LNCaP clone FGC (cell line): ENCODE results near the gene RAD52.

ENCODE experiments used
- DNase-seq: peaks from one replicate; pipeline ENCODE4 v3.0.0-alpha.2; 2011; ENCODE audit warnings: low read depth
- H3K4me3 ChIP-seq: 2 replicates; pipeline ENCODE4 v1.5.1; 2011; ENCODE audit warnings: mild to moderate bottlenecking, low read depth, low read length, control low read depth
- TF ChIP-seq, protein P1 (sequence below): IDR thresholded peaks from 2 replicates; pipeline ENCODE4 v1.5.1; 2012; ENCODE audit warnings: mild to moderate bottlenecking; ENCODE audit not compliant: control insufficient read depth, insufficient read depth; ENCODE audit errors: extremely low read depth

Gene RAD52

GRCh38 chr12:880656-881055 is 68.8 kb downstream of the RAD52 start:
- TF ChIP-seq, protein P1, sequence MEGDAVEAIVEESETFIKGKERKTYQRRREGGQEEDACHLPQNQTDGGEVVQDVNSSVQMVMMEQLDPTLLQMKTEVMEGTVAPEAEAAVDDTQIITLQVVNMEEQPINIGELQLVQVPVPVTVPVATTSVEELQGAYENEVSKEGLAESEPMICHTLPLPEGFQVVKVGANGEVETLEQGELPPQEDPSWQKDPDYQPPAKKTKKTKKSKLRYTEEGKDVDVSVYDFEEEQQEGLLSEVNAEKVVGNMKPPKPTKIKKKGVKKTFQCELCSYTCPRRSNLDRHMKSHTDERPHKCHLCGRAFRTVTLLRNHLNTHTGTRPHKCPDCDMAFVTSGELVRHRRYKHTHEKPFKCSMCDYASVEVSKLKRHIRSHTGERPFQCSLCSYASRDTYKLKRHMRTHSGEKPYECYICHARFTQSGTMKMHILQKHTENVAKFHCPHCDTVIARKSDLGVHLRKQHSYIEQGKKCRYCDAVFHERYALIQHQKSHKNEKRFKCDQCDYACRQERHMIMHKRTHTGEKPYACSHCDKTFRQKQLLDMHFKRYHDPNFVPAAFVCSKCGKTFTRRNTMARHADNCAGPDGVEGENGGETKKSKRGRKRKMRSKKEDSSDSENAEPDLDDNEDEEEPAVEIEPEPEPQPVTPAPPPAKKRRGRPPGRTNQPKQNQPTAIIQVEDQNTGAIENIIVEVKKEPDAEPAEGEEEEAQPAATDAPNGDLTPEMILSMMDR: no peak
- H3K4me3 ChIP-seq: no peak overlapping the region
- no peak for DNase-seq

- H3K4me3 ChIP-seq: no peak overlapping the region
- DNase-seq: no peak
- TF ChIP-seq, protein P1: no peak
These were observed 69.9 kb downstream of the RAD52 start for GRCh38 chr12:879641-880040.

- no peak overlapping the region for H3K4me3 ChIP-seq
- no peak for DNase-seq
- TF ChIP-seq, protein P1: no peak
These were observed 75.5 kb downstream of the RAD52 start for GRCh38 chr12:873954-874353.

DNA sequence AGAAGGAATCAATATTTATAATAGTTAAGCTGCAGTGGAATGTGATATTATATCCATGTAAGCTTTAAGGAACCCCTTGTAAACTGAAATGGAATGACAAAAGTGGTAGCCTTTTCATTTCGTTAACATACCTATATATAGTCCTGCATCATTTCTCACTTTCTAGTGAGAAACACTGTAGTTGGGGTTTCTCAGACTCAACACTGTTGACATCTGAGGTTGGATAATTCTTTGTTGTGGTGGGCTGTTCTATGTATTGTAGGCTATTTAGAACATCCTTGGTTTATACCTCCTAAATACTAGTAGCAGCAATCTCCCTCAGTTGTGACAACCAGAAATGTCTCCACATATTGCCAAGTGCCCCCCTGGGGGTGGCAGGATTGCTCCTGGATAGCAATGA is 79.1 kb downstream of the RAD52 start:
- TF ChIP-seq, protein P1: no peak
- H3K4me3 ChIP-seq: no peak overlapping the region
- DNase-seq: no peak

- no peak for DNase-seq
- TF ChIP-seq, protein P1: no peak
- H3K4me3 ChIP-seq: no peak overlapping the region
These were observed 80.8 kb downstream of the RAD52 start for GRCh38 chr12:868722-869121.

GRCh38 chr12:867905-868304 is 81.6 kb downstream of the RAD52 start:
- TF ChIP-seq, protein P1: no peak
- H3K4me3 ChIP-seq: no peak overlapping the region
- no peak for DNase-seq

DNA sequence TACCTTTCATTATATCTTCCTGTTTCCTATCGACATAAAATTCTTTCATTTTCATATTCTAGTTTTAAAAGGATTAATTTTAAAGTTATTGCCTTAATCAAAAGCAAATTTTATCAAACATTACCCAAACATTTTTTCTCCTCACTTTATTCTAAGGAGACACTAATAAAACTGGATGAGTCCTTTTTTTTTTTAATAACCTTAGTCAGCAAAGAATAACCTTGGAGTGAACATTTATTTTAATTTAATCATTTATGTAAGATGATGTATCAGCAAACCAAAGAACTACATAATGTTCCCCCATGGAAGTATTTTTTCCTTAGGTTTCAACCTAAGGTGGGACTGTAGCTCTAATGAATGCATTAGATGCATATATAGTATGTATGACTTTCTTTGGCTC is 83.9 kb downstream of the RAD52 start:
- TF ChIP-seq, protein P1: no peak
- no peak for DNase-seq
- no peak overlapping the region for H3K4me3 ChIP-seq
